ENCODE data around the gene ABCF1. TPM values are rescaled to one million over a fixed set of nuclear protein-coding genes. Genes with fewer than 3 reads are reported as not detected.

ABCF1 gene
- total and polyA plus RNA-seq, 4 donors, result 20.4 to 33.9 (median 26.1) TPM

DNA sequence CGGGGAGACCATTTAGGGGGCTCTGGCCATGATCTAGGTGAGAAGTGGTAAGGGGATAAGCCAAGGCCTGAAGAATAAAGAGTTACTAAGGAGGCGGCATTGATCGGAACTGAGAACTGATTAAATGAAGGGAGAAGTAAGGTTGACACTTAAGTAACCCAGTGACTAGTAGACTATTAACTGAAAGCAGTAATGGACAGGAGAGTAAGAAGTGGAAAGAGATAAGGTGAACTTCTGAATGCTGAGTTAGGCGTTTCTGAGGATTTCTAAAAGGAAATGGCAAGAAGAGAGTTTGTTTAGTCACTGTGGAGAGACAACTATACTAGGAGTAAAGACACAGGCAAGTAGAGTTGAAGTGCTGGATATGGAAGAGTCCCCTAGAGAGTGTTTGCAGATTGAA is 1.9 kb downstream of the ABCF1 start:
- H3K27ac ChIP-seq (ENCODE audit: low read depth in 1 of 2, low read length in 2 of 2), result no peak overlapping the region
- peaks cover 5 to 36% (median 32%) of the 10 kb centered on the region in 4 donors for H3K4me1 ChIP-seq (ENCODE audit: control insufficient read depth in 4 of 4, insufficient read depth in 4 of 4, low read length in 3 of 4)
- WGBS, result 58% methylated on average over 4 of the region's 4 CpGs
- no peak overlapping the region for H3K9ac ChIP-seq (ENCODE audit: low read depth in 1 of 2, low read length in 2 of 2)
- no peaks in the 10 kb centered on the region for H3K27me3 ChIP-seq (ENCODE audit: control insufficient read depth in 4 of 4, insufficient read depth in 4 of 4, low read length in 3 of 4)
- H3K4me3 ChIP-seq (ENCODE audit: low read depth in 1 of 3, low read length in 3 of 3), result no peak overlapping the region
- H3K9me3 ChIP-seq (ENCODE audit: control insufficient read depth in 4 of 4, low read length in 3 of 4), result no peaks in the 10 kb centered on the region
- no peak for DNase-seq (ENCODE audit: low spot score)
- TF ChIP-seq TAF1 (conservative IDR thresholded peaks at IDR 0.05) (no peak), SP1 (IDR thresholded peaks at IDR 0.05) (no peak), EGR1 (IDR thresholded peaks at IDR 0.05; ENCODE audit: low read depth in 2 of 2) (no peak), HNF4G (IDR thresholded peaks at IDR 0.05) (no peak), HNF4A (conservative IDR thresholded peaks at IDR 0.05) (no peak), FOXA1 (IDR thresholded peaks at IDR 0.05) (no peak), RAD21 (IDR thresholded peaks at IDR 0.05) (no peak), RXRA (IDR thresholded peaks at IDR 0.05) (no peak), JUND (IDR thresholded peaks at IDR 0.05) (no peak), NR2F2 (IDR thresholded peaks at IDR 0.05) (no peak), FOXA2 (IDR thresholded peaks at IDR 0.05) (no peak), YY1 (IDR thresholded peaks at IDR 0.05) (no peak), GABPA (IDR thresholded peaks at IDR 0.05 in 1 of 2, conservative IDR thresholded peaks at IDR 0.05 in 1 of 2) (no peak)
- TF ChIP-seq, protein P1, sequence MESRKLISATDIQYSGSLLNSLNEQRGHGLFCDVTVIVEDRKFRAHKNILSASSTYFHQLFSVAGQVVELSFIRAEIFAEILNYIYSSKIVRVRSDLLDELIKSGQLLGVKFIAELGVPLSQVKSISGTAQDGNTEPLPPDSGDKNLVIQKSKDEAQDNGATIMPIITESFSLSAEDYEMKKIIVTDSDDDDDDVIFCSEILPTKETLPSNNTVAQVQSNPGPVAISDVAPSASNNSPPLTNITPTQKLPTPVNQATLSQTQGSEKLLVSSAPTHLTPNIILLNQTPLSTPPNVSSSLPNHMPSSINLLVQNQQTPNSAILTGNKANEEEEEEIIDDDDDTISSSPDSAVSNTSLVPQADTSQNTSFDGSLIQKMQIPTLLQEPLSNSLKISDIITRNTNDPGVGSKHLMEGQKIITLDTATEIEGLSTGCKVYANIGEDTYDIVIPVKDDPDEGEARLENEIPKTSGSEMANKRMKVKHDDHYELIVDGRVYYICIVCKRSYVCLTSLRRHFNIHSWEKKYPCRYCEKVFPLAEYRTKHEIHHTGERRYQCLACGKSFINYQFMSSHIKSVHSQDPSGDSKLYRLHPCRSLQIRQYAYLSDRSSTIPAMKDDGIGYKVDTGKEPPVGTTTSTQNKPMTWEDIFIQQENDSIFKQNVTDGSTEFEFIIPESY (IDR thresholded peaks at IDR 0.05), result no peak
- TF ChIP-seq, protein P2, sequence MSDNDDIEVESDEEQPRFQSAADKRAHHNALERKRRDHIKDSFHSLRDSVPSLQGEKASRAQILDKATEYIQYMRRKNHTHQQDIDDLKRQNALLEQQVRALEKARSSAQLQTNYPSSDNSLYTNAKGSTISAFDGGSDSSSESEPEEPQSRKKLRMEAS (IDR thresholded peaks at IDR 0.05), result no peak
- TF ChIP-seq, protein P3, sequence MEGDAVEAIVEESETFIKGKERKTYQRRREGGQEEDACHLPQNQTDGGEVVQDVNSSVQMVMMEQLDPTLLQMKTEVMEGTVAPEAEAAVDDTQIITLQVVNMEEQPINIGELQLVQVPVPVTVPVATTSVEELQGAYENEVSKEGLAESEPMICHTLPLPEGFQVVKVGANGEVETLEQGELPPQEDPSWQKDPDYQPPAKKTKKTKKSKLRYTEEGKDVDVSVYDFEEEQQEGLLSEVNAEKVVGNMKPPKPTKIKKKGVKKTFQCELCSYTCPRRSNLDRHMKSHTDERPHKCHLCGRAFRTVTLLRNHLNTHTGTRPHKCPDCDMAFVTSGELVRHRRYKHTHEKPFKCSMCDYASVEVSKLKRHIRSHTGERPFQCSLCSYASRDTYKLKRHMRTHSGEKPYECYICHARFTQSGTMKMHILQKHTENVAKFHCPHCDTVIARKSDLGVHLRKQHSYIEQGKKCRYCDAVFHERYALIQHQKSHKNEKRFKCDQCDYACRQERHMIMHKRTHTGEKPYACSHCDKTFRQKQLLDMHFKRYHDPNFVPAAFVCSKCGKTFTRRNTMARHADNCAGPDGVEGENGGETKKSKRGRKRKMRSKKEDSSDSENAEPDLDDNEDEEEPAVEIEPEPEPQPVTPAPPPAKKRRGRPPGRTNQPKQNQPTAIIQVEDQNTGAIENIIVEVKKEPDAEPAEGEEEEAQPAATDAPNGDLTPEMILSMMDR (IDR thresholded peaks at IDR 0.05; ENCODE audit: low read depth, low read length, missing input control), result no peak
- TF ChIP-seq, protein P4, sequence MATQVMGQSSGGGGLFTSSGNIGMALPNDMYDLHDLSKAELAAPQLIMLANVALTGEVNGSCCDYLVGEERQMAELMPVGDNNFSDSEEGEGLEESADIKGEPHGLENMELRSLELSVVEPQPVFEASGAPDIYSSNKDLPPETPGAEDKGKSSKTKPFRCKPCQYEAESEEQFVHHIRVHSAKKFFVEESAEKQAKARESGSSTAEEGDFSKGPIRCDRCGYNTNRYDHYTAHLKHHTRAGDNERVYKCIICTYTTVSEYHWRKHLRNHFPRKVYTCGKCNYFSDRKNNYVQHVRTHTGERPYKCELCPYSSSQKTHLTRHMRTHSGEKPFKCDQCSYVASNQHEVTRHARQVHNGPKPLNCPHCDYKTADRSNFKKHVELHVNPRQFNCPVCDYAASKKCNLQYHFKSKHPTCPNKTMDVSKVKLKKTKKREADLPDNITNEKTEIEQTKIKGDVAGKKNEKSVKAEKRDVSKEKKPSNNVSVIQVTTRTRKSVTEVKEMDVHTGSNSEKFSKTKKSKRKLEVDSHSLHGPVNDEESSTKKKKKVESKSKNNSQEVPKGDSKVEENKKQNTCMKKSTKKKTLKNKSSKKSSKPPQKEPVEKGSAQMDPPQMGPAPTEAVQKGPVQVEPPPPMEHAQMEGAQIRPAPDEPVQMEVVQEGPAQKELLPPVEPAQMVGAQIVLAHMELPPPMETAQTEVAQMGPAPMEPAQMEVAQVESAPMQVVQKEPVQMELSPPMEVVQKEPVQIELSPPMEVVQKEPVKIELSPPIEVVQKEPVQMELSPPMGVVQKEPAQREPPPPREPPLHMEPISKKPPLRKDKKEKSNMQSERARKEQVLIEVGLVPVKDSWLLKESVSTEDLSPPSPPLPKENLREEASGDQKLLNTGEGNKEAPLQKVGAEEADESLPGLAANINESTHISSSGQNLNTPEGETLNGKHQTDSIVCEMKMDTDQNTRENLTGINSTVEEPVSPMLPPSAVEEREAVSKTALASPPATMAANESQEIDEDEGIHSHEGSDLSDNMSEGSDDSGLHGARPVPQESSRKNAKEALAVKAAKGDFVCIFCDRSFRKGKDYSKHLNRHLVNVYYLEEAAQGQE (IDR thresholded peaks at IDR 0.05), result no peak
- H3K36me3 ChIP-seq (ENCODE audit: control insufficient read depth in 4 of 4, insufficient read depth in 3 of 4, low read depth in 1 of 4, low read length in 3 of 4), result peaks cover 3 to 15% (median 11%) of the 10 kb centered on the region in 4 donors

DNA sequence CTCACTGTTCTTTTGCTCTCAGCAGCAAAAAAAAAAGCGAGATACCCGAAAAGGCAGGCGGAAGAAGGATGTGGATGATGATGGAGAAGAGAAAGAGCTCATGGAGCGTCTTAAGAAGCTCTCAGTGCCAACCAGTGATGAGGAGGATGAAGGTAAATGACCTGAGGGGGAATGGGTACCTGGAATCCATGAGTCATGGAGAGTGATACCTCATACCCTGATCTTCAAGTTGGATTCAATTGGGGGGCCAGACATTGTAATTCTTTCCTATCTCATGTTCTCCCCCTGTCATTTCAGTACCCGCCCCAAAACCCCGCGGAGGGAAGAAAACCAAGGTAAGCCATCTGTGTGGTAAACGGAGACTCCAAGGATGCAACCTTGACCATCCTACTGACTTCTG is 6.8 kb downstream of the ABCF1 start:
- no peak for DNase-seq (ENCODE audit: low spot score)
- H3K27me3 ChIP-seq (ENCODE audit: control insufficient read depth in 4 of 4, insufficient read depth in 4 of 4, low read length in 3 of 4), result no peaks in the 10 kb centered on the region
- H3K4me3 ChIP-seq (ENCODE audit: low read depth in 1 of 3, low read length in 3 of 3), result no peak overlapping the region
- H3K9ac ChIP-seq (ENCODE audit: low read depth in 1 of 2, low read length in 2 of 2), result no peak overlapping the region
- H3K9me3 ChIP-seq (ENCODE audit: control insufficient read depth in 4 of 4, low read length in 3 of 4), result no peaks in the 10 kb centered on the region
- peaks cover 14 to 55% (median 35%) of the 10 kb centered on the region in 4 donors for H3K36me3 ChIP-seq (ENCODE audit: control insufficient read depth in 4 of 4, insufficient read depth in 3 of 4, low read depth in 1 of 4, low read length in 3 of 4)
- 98% methylated on average over 8 of the region's 8 CpGs for WGBS
- peaks cover 0 to 8% (median 4%) of the 10 kb centered on the region in 4 donors for H3K4me1 ChIP-seq (ENCODE audit: control insufficient read depth in 4 of 4, insufficient read depth in 4 of 4, low read length in 3 of 4)
- H3K27ac ChIP-seq (ENCODE audit: low read depth in 1 of 2, low read length in 2 of 2), result no peak overlapping the region
- TF ChIP-seq EGR1 (IDR thresholded peaks at IDR 0.05; ENCODE audit: low read depth in 2 of 2) (no peak), FOXA2 (IDR thresholded peaks at IDR 0.05) (no peak), RAD21 (IDR thresholded peaks at IDR 0.05) (no peak), HNF4G (IDR thresholded peaks at IDR 0.05) (no peak), SP1 (IDR thresholded peaks at IDR 0.05) (no peak), YY1 (IDR thresholded peaks at IDR 0.05) (no peak), GABPA (IDR thresholded peaks at IDR 0.05 in 1 of 2, conservative IDR thresholded peaks at IDR 0.05 in 1 of 2) (no peak), NR2F2 (IDR thresholded peaks at IDR 0.05) (no peak)
- TF ChIP-seq, protein P1 (IDR thresholded peaks at IDR 0.05), result no peak
- TF ChIP-seq, protein P4 (IDR thresholded peaks at IDR 0.05), result no peak
- TF ChIP-seq, protein P5, sequence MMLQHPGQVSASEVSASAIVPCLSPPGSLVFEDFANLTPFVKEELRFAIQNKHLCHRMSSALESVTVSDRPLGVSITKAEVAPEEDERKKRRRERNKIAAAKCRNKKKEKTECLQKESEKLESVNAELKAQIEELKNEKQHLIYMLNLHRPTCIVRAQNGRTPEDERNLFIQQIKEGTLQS (IDR thresholded peaks at IDR 0.05), result no peak
- TF ChIP-seq, protein P2 (IDR thresholded peaks at IDR 0.05), result no peak

Data from liver (tissue), 9 donors.